ENCODE measurements around the gene GATA2. TPM values are rescaled to one million over a fixed set of nuclear protein-coding genes. Genes with fewer than 3 reads are reported as not detected.

Gene GATA2
- total RNA-seq, 1 donor from 2014 or later, result not detected

DNA sequence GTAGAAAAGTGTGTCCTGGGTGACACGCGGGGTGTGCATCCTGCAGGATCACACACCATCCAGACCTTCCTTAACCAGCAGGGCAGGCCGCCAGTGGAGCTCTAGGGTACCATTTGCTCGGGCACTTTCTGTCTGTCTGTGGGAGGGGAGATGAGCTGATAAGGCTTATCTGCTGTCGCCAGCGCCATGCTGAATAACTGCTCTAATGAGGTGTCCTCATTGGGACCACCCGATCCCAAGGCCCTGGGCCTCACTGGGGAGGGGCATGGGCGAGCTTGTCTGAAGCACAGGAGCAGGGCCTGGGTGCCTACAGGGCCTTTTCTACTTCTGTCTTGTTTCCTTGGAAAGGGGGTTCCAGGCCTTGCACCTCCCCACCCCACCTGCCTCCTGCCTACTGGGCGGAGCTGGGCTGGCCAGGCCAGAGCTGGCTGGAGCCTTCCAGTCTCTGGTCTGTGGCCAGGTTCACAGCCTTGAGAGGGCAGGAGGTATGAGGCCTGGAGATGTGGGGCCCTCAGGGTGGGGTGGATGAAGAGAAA, 2.5 kb upstream of the GATA2 start:
- ATAC-seq (ENCODE audit: low read depth) (no peak), DNase-seq (no peak)
- H3K36me3 Mint-ChIP-seq (ENCODE audit: low read depth), result no peaks in the 10 kb centered on the region
- H3K4me3 Mint-ChIP-seq, result no peak overlapping the region
- ChIA-PET CTCF (no interaction called here), POLR2A (no interaction called here)
- H3K4me1 Mint-ChIP-seq, result peaks cover 24% of the 10 kb centered on the region
- intact Hi-C loops (cut with micrococcal nuclease), result no loop called here
- no peak overlapping the region for H3K27ac Mint-ChIP-seq
- TF ChIP-seq, protein P1, sequence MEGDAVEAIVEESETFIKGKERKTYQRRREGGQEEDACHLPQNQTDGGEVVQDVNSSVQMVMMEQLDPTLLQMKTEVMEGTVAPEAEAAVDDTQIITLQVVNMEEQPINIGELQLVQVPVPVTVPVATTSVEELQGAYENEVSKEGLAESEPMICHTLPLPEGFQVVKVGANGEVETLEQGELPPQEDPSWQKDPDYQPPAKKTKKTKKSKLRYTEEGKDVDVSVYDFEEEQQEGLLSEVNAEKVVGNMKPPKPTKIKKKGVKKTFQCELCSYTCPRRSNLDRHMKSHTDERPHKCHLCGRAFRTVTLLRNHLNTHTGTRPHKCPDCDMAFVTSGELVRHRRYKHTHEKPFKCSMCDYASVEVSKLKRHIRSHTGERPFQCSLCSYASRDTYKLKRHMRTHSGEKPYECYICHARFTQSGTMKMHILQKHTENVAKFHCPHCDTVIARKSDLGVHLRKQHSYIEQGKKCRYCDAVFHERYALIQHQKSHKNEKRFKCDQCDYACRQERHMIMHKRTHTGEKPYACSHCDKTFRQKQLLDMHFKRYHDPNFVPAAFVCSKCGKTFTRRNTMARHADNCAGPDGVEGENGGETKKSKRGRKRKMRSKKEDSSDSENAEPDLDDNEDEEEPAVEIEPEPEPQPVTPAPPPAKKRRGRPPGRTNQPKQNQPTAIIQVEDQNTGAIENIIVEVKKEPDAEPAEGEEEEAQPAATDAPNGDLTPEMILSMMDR (IDR thresholded peaks at IDR 0.05), result no peak
- H3K9me3 Mint-ChIP-seq, result no peaks in the 10 kb centered on the region
- H3K27me3 Mint-ChIP-seq, result peaks cover 64% of the 10 kb centered on the region

DNA sequence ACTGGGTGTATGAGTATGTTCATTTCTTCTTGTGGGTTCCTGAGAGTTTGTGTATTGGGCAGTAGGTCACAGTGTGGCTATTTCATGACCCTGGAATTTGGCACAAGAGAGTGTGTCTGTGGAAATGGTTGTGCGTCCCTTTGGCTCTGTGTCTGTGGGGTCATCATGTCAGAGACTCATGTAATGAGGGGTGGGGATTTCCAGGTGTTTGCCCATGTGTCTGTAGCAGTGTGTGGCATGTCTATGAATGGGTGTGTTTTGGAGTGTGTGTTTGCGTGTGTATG, 1.3 kb upstream of the GATA2 start:
- no peak overlapping the region for H3K4me3 Mint-ChIP-seq
- ATAC-seq (ENCODE audit: low read depth) (no peak), DNase-seq (no peak)
- POLR2A ChIA-PET, result no interaction called here
- no peak overlapping the region for H3K27ac Mint-ChIP-seq
- peaks cover 63% of the 10 kb centered on the region for H3K27me3 Mint-ChIP-seq
- peaks cover 32% of the 10 kb centered on the region for H3K4me1 Mint-ChIP-seq
- TF ChIP-seq, protein P1 (IDR thresholded peaks at IDR 0.05), result no peak
- intact Hi-C loops (cut with micrococcal nuclease), result loop anchor here (5.0 kb wide), 1 partner anchor 113 kb away; no protein-coding TSS in a partner anchor
- no peaks in the 10 kb centered on the region for H3K36me3 Mint-ChIP-seq (ENCODE audit: low read depth)
- no peaks in the 10 kb centered on the region for H3K9me3 Mint-ChIP-seq
- CTCF ChIA-PET, result no interaction called here

DNA sequence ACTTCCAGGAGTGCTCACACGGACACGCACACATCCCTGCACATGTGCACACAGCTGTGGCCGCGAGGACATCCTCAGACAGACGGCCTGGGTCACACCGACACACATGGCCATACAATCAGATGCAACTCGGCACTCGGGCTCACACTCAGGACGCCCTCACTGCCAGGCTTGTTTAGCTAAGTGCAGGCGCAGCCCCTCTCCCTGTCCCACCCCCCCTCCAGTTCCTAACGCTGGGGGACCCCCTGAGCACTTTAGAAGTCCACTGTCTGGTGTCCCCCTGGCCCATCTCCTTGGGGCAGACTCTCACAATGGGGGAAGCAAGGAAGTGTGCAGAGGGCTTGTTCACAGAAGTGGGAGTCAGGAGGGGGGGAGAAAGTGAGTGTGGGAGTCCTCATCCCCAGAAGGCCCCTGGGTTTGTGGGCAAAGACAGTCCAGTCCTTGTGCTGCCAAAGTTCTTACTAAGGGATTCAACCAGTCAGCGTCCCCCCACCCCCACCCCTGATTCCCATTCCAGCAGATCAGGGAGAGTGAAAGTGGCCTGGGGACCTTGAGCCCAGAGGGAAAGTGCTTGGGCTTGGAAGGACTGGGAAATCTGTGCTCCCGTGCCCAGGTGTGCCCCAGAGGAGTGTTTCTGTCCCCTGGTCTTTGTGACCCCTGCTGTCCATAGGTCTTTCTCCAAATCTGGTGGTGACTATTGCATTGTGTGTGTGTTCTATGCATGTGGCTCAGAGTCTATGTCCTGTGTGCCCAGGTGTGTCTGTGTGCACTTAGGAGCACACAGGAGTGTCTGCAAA, 767 bp upstream of the GATA2 start:
- H3K27ac Mint-ChIP-seq, result no peak overlapping the region

GRCh38 chr3:128491941-128492670, 895 bp downstream of the GATA2 start:
- Mint-ChIP-seq H3K4me3 (peak overlapping the region; percentile 35), H3K27ac (no peak overlapping the region), H3K36me3 (ENCODE audit: low read depth) (no peaks in the 10 kb centered on the region), H3K4me1 (peaks cover 37% of the 10 kb centered on the region), H3K9me3 (no peaks in the 10 kb centered on the region), H3K27me3 (peaks cover 55% of the 10 kb centered on the region)
- POLR2A ChIA-PET, result no interaction called here
- peak; percentile 36 for DNase-seq
- TF ChIP-seq, protein P1 (IDR thresholded peaks at IDR 0.05), result no peak
- ATAC-seq (ENCODE audit: low read depth), result no peak
- CTCF ChIA-PET, result no interaction called here
- intact Hi-C loops (cut with micrococcal nuclease), result loop anchor here (5.0 kb wide), 1 partner anchor 115 kb away; no protein-coding TSS in a partner anchor

More for the DNA sequence above, 767 bp upstream of the GATA2 start:
- Mint-ChIP-seq H3K4me1 (peaks cover 32% of the 10 kb centered on the region), H3K36me3 (ENCODE audit: low read depth) (no peaks in the 10 kb centered on the region), H3K4me3 (no peak overlapping the region), H3K9me3 (no peaks in the 10 kb centered on the region), H3K27me3 (peaks cover 59% of the 10 kb centered on the region)
- POLR2A ChIA-PET, result no interaction called here
- intact Hi-C loops (cut with micrococcal nuclease), result loop anchor here (5.0 kb wide), 1 partner anchor 114 kb away; no protein-coding TSS in a partner anchor
- CTCF ChIA-PET, result no interaction called here
- TF ChIP-seq, protein P1 (IDR thresholded peaks at IDR 0.05), result no peak
- DNase-seq (no peak), ATAC-seq (ENCODE audit: low read depth) (no peak)

GRCh38 chr3:128491691-128491940, 1.4 kb downstream of the GATA2 start:
- DNase-seq (no peak), ATAC-seq (ENCODE audit: low read depth) (no peak)
- peak overlapping the region; percentile 35 for H3K4me3 Mint-ChIP-seq
- CTCF ChIA-PET, result no interaction called here
- peaks cover 52% of the 10 kb centered on the region for H3K27me3 Mint-ChIP-seq
- H3K4me1 Mint-ChIP-seq, result peaks cover 41% of the 10 kb centered on the region
- POLR2A ChIA-PET, result interaction anchor here (0.7 kb wide), 1 partner anchor 9 kb away, joined by 3 read pairs; no protein-coding TSS in a partner anchor
- no peaks in the 10 kb centered on the region for H3K36me3 Mint-ChIP-seq (ENCODE audit: low read depth)
- TF ChIP-seq, protein P1 (IDR thresholded peaks at IDR 0.05), result no peak
- intact Hi-C loops (cut with micrococcal nuclease), result loop anchor here (5.0 kb wide), 1 partner anchor 116 kb away; no protein-coding TSS in a partner anchor
- no peaks in the 10 kb centered on the region for H3K9me3 Mint-ChIP-seq
- H3K27ac Mint-ChIP-seq, result no peak overlapping the region

All from activated B cell treated with CpG ODN at 0.5 μM for 24 hours (primary cell).